ENCODE measurements around the gene MGAM2.

MGAM2 gene
- long read RNA-seq: 0 reads

GRCh38 chr7:142111499-142111898 lies at the start of gene MGAM2:
TSS of gene MGAM2 (plus strand) at chr7:142111718. CDS start at chr7:142116874, 5,156 bp downstream.
- Histone ChIP-seq H3K27ac (replicated peaks) (no peak within 1 kb of the TSS), H3K4me3 (replicated peaks; ENCODE audit: insufficient read depth, low read length) (no peak within 1 kb of the TSS), H3K27me3 (ENCODE audit: insufficient read depth, poor library complexity, severe bottlenecking) (no peaks in the 10 kb centered on the region)
- TF ChIP-seq POLR2AphosphoS5 (IDR thresholded peaks at IDR 0.05; ENCODE audit: low read depth) (no peak), GABPA (IDR thresholded peaks at IDR 0.05; ENCODE audit: low read depth) (no peak), REST (IDR thresholded peaks at IDR 0.05; ENCODE audit: insufficient replicate concordance, low read depth) (no peak), SPI1 (IDR thresholded peaks at IDR 0.05; ENCODE audit: borderline replicate concordance, low read depth) (no peak), CTCF (IDR thresholded peaks at IDR 0.05; ENCODE audit: insufficient read depth, low read length) (no peak)
- DNase-seq (ENCODE audit: low read depth in 1 of 2, low spot score in 1 of 2): no peak

GRCh38 chr7:142063551-142064442 lies 47.7 kb upstream of the MGAM2 start:
- DNase-seq (ENCODE audit: low read depth in 1 of 2, low spot score in 1 of 2): no peak

GRCh38 chr7:142066536-142066935 lies 45.0 kb upstream of the MGAM2 start:
- H3K27ac ChIP-seq (replicated peaks): no peak overlapping the region
- no peak for DNase-seq (ENCODE audit: low read depth in 1 of 2, low spot score in 1 of 2)
- no peak for TF ChIP-seq POLR2AphosphoS5 (IDR thresholded peaks at IDR 0.05; ENCODE audit: low read depth)
- no peak for TF ChIP-seq GABPA (IDR thresholded peaks at IDR 0.05; ENCODE audit: low read depth)
- TF ChIP-seq REST (IDR thresholded peaks at IDR 0.05; ENCODE audit: insufficient replicate concordance, low read depth): no peak
- no peak for TF ChIP-seq CTCF (IDR thresholded peaks at IDR 0.05; ENCODE audit: insufficient read depth, low read length)
- TF ChIP-seq SPI1 (IDR thresholded peaks at IDR 0.05; ENCODE audit: borderline replicate concordance, low read depth): no peak
- no peaks in the 10 kb centered on the region for H3K27me3 ChIP-seq (ENCODE audit: insufficient read depth, poor library complexity, severe bottlenecking)
- H3K4me3 ChIP-seq (replicated peaks; ENCODE audit: insufficient read depth, low read length): no peak overlapping the region

More at GRCh38 chr7:142063551-142064442, 47.7 kb upstream of the MGAM2 start:
- Histone ChIP-seq H3K27ac (replicated peaks) (no peak overlapping the region), H3K4me3 (replicated peaks; ENCODE audit: insufficient read depth, low read length) (no peak overlapping the region), H3K27me3 (ENCODE audit: insufficient read depth, poor library complexity, severe bottlenecking) (no peaks in the 10 kb centered on the region)
- no peak for TF ChIP-seq POLR2AphosphoS5 (IDR thresholded peaks at IDR 0.05; ENCODE audit: low read depth)

- Histone ChIP-seq H3K27ac (replicated peaks) (no peak overlapping the region), H3K4me3 (replicated peaks; ENCODE audit: insufficient read depth, low read length) (no peak overlapping the region), H3K27me3 (ENCODE audit: insufficient read depth, poor library complexity, severe bottlenecking) (no peaks in the 10 kb centered on the region)
- peak; percentile 6 to 7 for DNase-seq (ENCODE audit: low read depth in 1 of 2, low spot score in 1 of 2)
- no peak for TF ChIP-seq CTCF (IDR thresholded peaks at IDR 0.05; ENCODE audit: insufficient read depth, low read length)
- no peak for TF ChIP-seq REST (IDR thresholded peaks at IDR 0.05; ENCODE audit: insufficient replicate concordance, low read depth)
- TF ChIP-seq GABPA (IDR thresholded peaks at IDR 0.05; ENCODE audit: low read depth): no peak
- peak; percentile 95 for TF ChIP-seq SPI1 (IDR thresholded peaks at IDR 0.05; ENCODE audit: borderline replicate concordance, low read depth)
- no peak for TF ChIP-seq POLR2AphosphoS5 (IDR thresholded peaks at IDR 0.05; ENCODE audit: low read depth)
These were observed 33.8 kb upstream of the MGAM2 start for GRCh38 chr7:142077762-142078161.

Measured in HL-60 (cell line).